Measurements from ENCODE around the gene POC1B.

DNA sequence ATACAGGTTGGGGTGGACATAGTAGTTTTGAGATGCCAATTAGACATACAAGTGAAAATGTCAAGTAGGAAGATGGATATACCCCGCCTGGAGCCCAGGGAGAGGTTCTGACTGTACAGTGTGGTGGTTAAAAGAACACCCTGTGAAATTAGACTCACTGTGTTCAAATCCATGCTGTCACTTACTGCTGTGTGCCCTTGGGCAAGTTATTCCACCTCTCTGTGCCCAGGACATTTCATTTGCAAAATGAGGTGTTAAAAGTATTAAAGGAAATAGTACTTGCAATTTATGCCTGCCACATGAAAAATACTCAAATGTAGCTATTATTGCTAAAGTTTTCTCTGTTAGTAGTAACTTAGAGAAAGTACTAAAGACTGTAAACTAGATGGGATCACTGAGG, 19.8 kb downstream of the POC1B start:
- TF ChIP-seq POLR2A (IDR thresholded peaks at IDR 0.05; ENCODE audit: low read depth, low read length) (no peak), POLR2AphosphoS5 (IDR thresholded peaks at IDR 0.05; ENCODE audit: low read depth, low read length) (no peak), TAF1 (IDR thresholded peaks at IDR 0.05; ENCODE audit: low read depth, low read length) (no peak)
